ENCODE results near the gene ZBTB34.
A peak's percentile ranks its signal among the peaks of the same experiment; 100 is the strongest.

The ZBTB34 gene

GRCh38 chr9:126880226-126880946 is 19.9 kb downstream of the ZBTB34 start:
- DNase-seq = no peak

GRCh38 chr9:126880947-126881332 is 20.5 kb downstream of the ZBTB34 start:
- DNase-seq = no peak

GRCh38 chr9:126882746-126883145 is 22.3 kb downstream of the ZBTB34 start:
- no peak for DNase-seq

GRCh38 chr9:126883636-126884035 is 23.2 kb downstream of the ZBTB34 start:
- no peak for DNase-seq

GRCh38 chr9:126885131-126885641 is 24.7 kb downstream of the ZBTB34 start:
- no peak for DNase-seq

- DNase-seq = no peak
These were observed 25.8 kb downstream of the ZBTB34 start for GRCh38 chr9:126886034-126886822.

- no peak for DNase-seq
These were observed 26.5 kb downstream of the ZBTB34 start for GRCh38 chr9:126886897-126887296.

GRCh38 chr9:126891676-126892075 is 31.2 kb downstream of the ZBTB34 start:
- no peak for DNase-seq

GRCh38 chr9:126893079-126893478 is 32.6 kb downstream of the ZBTB34 start:
- DNase-seq = no peak

- no peak for DNase-seq
These were observed 33.7 kb downstream of the ZBTB34 start for GRCh38 chr9:126894052-126894603.

- no peak for DNase-seq
These were observed 41.8 kb downstream of the ZBTB34 start for GRCh38 chr9:126902210-126902609.

GRCh38 chr9:126904586-126904985 is 44.1 kb downstream of the ZBTB34 start:
- DNase-seq = no peak

GRCh38 chr9:126906091-126906490 is 45.7 kb downstream of the ZBTB34 start:
- DNase-seq = no peak

GRCh38 chr9:126907058-126907457 is 46.6 kb downstream of the ZBTB34 start:
- DNase-seq = no peak

GRCh38 chr9:126914458-126915280 is 54.2 kb downstream of the ZBTB34 start, which contains the start of gene RALGPS1:
Gene RALGPS1 (plus strand): TSS chr9:126914782. CDS start chr9:126962290, 47,508 bp downstream.
- peak; percentile 93 to 94 for DNase-seq

GRCh38 chr9:126915281-126915816 is 54.9 kb downstream of the ZBTB34 start:
- DNase-seq = peak; percentile 52 to 69

GRCh38 chr9:126915846-126916543 is 55.6 kb downstream of the ZBTB34 start:
- DNase-seq = no peak

GRCh38 chr9:126916909-126917308 is 56.5 kb downstream of the ZBTB34 start:
- no peak for DNase-seq

- no peak for DNase-seq
These were observed 58.8 kb downstream of the ZBTB34 start for GRCh38 chr9:126919193-126919592.

GRCh38 chr9:126925876-126926275 is 65.4 kb downstream of the ZBTB34 start:
- no peak for DNase-seq

- no peak for DNase-seq
These were observed 65.9 kb downstream of the ZBTB34 start for GRCh38 chr9:126926364-126926763.

GRCh38 chr9:126927419-126927818 is 67.0 kb downstream of the ZBTB34 start:
- no peak for DNase-seq
